Omental fat pad (tissue), 4 donors: ENCODE measurements around the gene PPEF2. TPM values are rescaled to one million over a fixed set of nuclear protein-coding genes. Genes with fewer than 3 reads are reported as not detected.

Experiments
- ATAC-seq: fragments of 150-250 bp; one replicate; pipeline ENCODE4 v1.9.1; 2016; ENCODE audit warnings: mild to moderate bottlenecking, moderate library complexity; ENCODE audit not compliant: low FRiP score
- DNase-seq: peaks from one replicate; pipeline ENCODE4 v3.0.0-alpha.2; 2019; ENCODE audit warnings: low spot score
- total RNA-seq, 4 donors: library from RNA; depleted of rRNA; stranded (reverse); fragments of >200 nt; gene quantifications; one replicate each; pipeline ENCODE4 v1.1.0, GENCODE V29; 2016
- TF ChIP-seq, protein P1 (sequence below), 3 donors: fragments of 450-650 bp; IDR thresholded peaks; one replicate each; pipeline ENCODE4 v1.5.1; 2016 to 2017; ENCODE audit warnings: antibody characterized with exemption in 3 of 3, mild to moderate bottlenecking in 3 of 3, moderate library complexity in 2 of 3

The PPEF2 gene
- total RNA-seq, 4 donors from 2014 or later = not detected

DNA sequence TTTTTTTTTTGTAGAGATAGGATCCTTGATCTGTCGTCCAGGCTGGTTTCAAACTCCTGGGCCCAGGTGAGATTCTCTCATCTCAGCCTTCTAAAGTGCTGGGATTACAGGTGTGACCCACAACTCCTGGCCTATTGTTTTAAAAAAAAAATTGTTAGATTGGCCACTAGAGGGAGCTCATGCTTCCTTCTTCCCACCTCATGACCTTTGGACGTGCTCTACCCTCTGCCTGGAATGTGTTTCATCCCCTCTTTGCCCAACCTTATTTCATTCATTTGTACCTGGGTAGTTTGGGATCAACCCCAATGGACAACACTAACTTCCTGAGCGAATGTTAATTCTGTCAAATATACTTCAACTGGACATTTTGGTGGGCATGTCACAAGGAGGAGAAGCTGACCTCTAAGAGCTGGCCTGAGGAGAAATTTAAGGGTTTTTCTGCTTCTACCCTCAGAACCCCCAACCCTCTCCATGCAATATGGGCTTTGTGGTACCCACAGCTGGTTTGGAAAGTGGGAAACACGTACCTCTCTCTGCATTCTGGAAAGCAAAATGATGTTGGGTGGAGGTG, 6.4 kb downstream of the PPEF2 start:
- TF ChIP-seq, protein P1, sequence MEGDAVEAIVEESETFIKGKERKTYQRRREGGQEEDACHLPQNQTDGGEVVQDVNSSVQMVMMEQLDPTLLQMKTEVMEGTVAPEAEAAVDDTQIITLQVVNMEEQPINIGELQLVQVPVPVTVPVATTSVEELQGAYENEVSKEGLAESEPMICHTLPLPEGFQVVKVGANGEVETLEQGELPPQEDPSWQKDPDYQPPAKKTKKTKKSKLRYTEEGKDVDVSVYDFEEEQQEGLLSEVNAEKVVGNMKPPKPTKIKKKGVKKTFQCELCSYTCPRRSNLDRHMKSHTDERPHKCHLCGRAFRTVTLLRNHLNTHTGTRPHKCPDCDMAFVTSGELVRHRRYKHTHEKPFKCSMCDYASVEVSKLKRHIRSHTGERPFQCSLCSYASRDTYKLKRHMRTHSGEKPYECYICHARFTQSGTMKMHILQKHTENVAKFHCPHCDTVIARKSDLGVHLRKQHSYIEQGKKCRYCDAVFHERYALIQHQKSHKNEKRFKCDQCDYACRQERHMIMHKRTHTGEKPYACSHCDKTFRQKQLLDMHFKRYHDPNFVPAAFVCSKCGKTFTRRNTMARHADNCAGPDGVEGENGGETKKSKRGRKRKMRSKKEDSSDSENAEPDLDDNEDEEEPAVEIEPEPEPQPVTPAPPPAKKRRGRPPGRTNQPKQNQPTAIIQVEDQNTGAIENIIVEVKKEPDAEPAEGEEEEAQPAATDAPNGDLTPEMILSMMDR (IDR thresholded peaks at IDR 0.05) = no peak
- ATAC-seq (no peak), DNase-seq (no peak)

- TF ChIP-seq, protein P1 (IDR thresholded peaks at IDR 0.05) = no peak
- ATAC-seq = no peak
- DNase-seq = no peak
Measured at GRCh38 chr4:75892508-75892907, 9.7 kb downstream of the PPEF2 start.

- TF ChIP-seq, protein P1 (IDR thresholded peaks at IDR 0.05) = no peak
- no peak for DNase-seq
- ATAC-seq = no peak
Measured at GRCh38 chr4:75891611-75892010, 10.6 kb downstream of the PPEF2 start.

GRCh38 chr4:75889537-75890199, 12.6 kb downstream of the PPEF2 start:
- no peak for ATAC-seq
- TF ChIP-seq, protein P1 (IDR thresholded peaks at IDR 0.05) = no peak
- DNase-seq = no peak

DNA sequence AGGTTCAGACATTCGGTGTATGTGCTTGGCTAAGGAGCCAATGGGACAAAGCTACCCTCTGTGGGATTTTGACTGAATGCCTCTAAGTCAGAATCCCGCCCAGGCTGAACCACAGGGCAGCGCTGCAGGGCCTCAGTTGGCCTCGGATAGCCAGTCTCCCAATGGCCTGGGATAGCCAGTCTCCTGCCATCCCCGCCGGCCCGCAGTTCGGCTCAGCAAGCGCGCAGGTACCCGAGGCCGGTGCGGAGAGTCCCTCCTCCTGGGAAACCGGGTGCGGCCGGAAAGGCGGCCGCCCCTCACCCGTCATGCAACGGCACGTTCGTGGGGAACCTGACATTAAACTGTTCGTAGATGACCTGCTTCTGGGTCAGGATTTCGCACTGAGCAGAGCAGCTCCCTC, 16.1 kb downstream of the PPEF2 start:
- ATAC-seq = no peak
- DNase-seq = no peak
- TF ChIP-seq, protein P1 (IDR thresholded peaks at IDR 0.05) = no peak

- TF ChIP-seq, protein P1 (IDR thresholded peaks at IDR 0.05) = no peak
- no peak for DNase-seq
- no peak for ATAC-seq
Measured at GRCh38 chr4:75881476-75881875, 20.8 kb downstream of the PPEF2 start.

- DNase-seq (no peak), ATAC-seq (no peak)
- TF ChIP-seq, protein P1 (IDR thresholded peaks at IDR 0.05) = no peak
Measured at GRCh38 chr4:75880278-75880677, 22.0 kb downstream of the PPEF2 start.
